AG04450 (cell line): Measurements from ENCODE around the gene SERP1. TPM values are rescaled to one million over a fixed set of nuclear protein-coding genes. Genes with fewer than 3 reads are reported as not detected.

Experiments
- CTCF ChIA-PET: fragments of 300-600, 350-600 bp; formaldehyde crosslinking; extraction: SDS; loops from one replicate; lab custom pipeline; 2022; ENCODE audit warnings: antibody characterized with exemption, inconsistent platforms; lab: Charles Lee
- POLR2A ChIA-PET: fragments of 350-600 bp; formaldehyde crosslinking; extraction: SDS; loops from one replicate; lab custom pipeline; 2021; ENCODE audit warnings: antibody characterized with exemption, inconsistent platforms; lab: Yijun Ruan, JAX
- DNase-seq: peaks from one replicate; pipeline ENCODE4 v3.0.0-alpha.2; 2011; ENCODE audit warnings: low read depth, low spot score
- H3K27ac ChIP-seq: one replicate; pipeline ENCODE4 v1.5.1; 2012; ENCODE audit warnings: low read depth, low read length, control low read depth
- H3K27me3 ChIP-seq: one replicate; pipeline ENCODE4 v1.6.0; 2012; ENCODE audit warnings: low read length; ENCODE audit not compliant: control insufficient read depth, insufficient read depth
- H3K4me3 ChIP-seq: 2 replicates; pipeline ENCODE4 v1.5.1; 2011; ENCODE audit warnings: mild to moderate bottlenecking, low read depth, low read length, control low read depth
- H3K9me3 ChIP-seq: 2 replicates; pipeline ENCODE4 v1.5.1; 2012; ENCODE audit warnings: low read length; ENCODE audit not compliant: control insufficient read depth, insufficient read depth
- polyA plus RNA-seq: library from polyadenylated mRNA; depleted of rRNA; stranded (reverse); fragments of >200 nt; gene quantifications from 2 replicates; pipeline ENCODE4 v1.2.3, GENCODE V29; 2011
- TF ChIP-seq, protein P1 (sequence below): IDR thresholded peaks from 2 replicates; pipeline ENCODE4 v1.5.1; 2011; ENCODE audit warnings: low read depth, low read length, control low read depth, inconsistent platforms

Gene SERP1
- polyA plus RNA-seq, 1 experiment = 114 TPM

DNA sequence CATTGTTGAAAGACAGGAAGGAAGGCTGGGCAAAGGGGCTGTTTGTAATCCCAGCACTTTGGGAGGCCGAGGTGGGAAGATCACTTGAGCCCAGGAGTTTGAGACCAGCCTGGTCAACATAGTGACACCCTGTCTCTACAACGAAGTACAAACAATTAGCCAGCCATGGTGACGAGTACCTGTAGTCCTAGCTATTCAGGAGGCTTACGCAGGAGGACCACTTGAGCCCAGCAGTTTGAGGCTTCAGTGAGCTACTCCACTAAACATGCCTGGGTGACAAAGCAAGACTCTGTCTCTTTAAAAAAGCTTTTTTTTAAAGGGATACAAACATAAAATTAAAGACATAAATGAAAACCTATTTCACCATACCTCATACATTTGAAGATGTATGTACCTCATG, 11.1 kb downstream of the SERP1 start:
- DNase-seq = no peak
- no peak overlapping the region for H3K27ac ChIP-seq
- TF ChIP-seq, protein P1, sequence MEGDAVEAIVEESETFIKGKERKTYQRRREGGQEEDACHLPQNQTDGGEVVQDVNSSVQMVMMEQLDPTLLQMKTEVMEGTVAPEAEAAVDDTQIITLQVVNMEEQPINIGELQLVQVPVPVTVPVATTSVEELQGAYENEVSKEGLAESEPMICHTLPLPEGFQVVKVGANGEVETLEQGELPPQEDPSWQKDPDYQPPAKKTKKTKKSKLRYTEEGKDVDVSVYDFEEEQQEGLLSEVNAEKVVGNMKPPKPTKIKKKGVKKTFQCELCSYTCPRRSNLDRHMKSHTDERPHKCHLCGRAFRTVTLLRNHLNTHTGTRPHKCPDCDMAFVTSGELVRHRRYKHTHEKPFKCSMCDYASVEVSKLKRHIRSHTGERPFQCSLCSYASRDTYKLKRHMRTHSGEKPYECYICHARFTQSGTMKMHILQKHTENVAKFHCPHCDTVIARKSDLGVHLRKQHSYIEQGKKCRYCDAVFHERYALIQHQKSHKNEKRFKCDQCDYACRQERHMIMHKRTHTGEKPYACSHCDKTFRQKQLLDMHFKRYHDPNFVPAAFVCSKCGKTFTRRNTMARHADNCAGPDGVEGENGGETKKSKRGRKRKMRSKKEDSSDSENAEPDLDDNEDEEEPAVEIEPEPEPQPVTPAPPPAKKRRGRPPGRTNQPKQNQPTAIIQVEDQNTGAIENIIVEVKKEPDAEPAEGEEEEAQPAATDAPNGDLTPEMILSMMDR = no peak
- POLR2A ChIA-PET = no interaction called here
- CTCF ChIA-PET = interaction anchor here (1.4 kb wide), 1 partner anchor 67 kb away, joined by 4 read pairs; the partner anchor contains the start of gene SELENOT
- H3K4me3 ChIP-seq = no peak overlapping the region
- no peaks in the 10 kb centered on the region for H3K27me3 ChIP-seq
- no peaks in the 10 kb centered on the region for H3K9me3 ChIP-seq

DNA sequence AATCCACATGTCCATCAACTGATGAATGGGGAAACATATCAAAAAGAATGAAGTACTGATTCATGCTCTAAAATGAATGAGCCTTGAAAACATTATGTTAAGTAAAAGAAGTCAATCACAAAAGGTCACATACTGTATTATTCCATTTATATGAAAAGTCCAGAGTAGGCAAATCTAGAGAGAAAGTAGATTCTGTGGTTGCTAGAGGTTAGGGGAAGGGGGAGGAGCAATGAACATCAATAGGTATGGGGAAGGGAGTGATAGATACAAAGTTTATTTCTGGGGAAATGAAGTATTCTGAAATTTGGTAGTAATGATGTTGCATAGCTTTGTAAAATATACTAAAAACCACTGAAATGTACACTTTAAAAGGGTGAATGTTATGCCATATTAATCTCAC, 14.5 kb downstream of the SERP1 start:
- Histone ChIP-seq H3K27ac (no peak overlapping the region), H3K27me3 (no peaks in the 10 kb centered on the region), H3K9me3 (no peaks in the 10 kb centered on the region), H3K4me3 (no peak overlapping the region)
- no peak for DNase-seq
- ChIA-PET POLR2A (no interaction called here), CTCF (no interaction called here)
- TF ChIP-seq, protein P1 = no peak

DNA sequence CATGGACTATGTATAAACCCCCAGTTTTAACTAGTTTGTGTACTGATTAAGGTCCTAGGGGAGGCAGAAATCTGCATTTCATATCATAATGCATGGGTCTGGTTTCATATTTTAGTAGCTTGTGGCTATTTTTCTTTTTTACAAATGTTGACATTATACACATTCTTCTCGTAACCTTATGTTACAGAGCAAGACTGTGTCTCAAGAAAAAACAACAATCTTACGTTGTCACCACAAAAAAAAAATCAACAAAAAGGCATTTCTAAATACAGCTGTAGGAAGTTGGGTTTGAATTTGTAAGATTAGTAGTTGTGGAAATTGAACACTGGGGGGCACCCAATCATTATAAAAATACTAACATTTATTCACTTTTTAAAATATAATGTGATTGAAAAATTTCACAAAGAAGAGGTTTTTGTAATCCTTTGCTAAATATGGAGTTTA, 17.9 kb downstream of the SERP1 start:
- H3K9me3 ChIP-seq = no peaks in the 10 kb centered on the region
- CTCF ChIA-PET = interaction anchor here (1.0 to 1.9 kb wide), 10 partner anchors 9 to 617 kb away, joined by 3 to 11 read pairs (median 4); partner anchors contain the start of genes EIF2A and SERP1
- no peak overlapping the region for H3K27ac ChIP-seq
- H3K27me3 ChIP-seq = no peaks in the 10 kb centered on the region
- POLR2A ChIA-PET = interaction anchor here (1.2 to 1.7 kb wide), 2 partner anchors 17 to 119 kb away, joined by 5 to 9 read pairs; partner anchors contain the start of genes EIF2A and SERP1
- DNase-seq = no peak
- TF ChIP-seq, protein P1 = peak; percentile 41
- H3K4me3 ChIP-seq = no peak overlapping the region

DNA sequence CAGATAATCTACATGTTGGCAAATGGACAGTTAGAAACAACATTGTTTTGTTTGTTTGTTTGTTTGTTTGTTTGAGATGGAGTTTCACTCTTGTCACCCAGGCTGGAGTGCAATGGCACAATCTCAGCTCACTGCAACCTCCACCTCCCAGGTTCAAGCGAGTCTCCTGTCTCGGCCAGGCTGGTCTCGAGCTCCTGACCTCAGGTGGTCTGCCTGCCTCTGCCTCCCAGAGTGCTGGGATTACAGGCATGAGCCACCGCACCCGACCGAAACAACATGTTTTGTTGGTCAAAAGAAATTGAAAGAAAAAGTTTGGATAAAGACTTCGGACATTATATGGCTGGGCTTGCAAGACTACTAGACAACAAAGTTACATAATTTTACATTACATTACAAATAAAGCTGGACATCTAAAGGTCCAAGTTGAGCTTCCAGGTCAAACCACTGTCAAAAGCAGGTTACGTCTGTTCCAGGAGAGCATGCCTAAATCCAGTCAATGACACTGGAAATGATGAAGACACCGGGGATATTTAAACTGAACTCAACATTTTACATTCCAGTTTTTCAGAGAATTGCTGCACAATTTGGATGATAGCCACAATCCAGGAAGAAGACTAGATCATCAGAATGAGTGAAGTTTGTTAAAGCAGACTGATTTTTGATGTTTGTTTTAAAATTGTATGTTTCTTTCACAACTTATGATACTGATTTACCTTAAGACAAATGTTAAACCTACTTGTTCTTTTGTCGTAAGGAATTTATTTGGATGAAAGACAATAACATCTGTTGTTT, 18.6 kb downstream of the SERP1 start:
- DNase-seq = no peak
- Histone ChIP-seq H3K9me3 (no peaks in the 10 kb centered on the region), H3K27me3 (no peaks in the 10 kb centered on the region), H3K27ac (no peak overlapping the region), H3K4me3 (no peak overlapping the region)
- CTCF ChIA-PET = interaction anchor here (1.0 to 1.9 kb wide), 8 partner anchors 10 to 591 kb away, joined by 3 to 11 read pairs (median 6); partner anchors contain the start of genes EIF2A and SERP1
- POLR2A ChIA-PET = interaction anchor here (1.2 to 1.7 kb wide), 2 partner anchors 18 to 119 kb away, joined by 5 to 9 read pairs; partner anchors contain the start of genes EIF2A and SERP1
- TF ChIP-seq, protein P1 = no peak

DNA sequence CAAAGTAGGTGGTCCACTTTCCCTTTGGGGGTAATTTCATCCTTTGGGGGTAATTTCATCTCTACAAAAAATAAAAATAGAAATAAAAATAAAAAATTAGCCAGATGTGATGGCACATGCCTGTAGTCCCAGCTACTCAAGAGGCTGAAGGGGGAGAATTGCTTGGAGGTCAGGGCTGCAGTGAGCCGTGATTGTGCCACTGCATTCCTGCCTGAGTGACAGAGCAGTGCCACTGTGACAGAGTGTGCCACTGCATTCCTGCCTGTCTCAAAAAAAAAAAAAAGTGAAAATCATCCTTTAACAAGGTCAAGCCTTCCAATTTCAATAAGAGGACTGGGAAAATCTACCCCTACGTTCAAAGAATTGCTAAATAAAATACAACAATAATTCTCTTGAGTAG, 22.8 kb downstream of the SERP1 start:
- Histone ChIP-seq H3K27ac (no peak overlapping the region), H3K4me3 (no peak overlapping the region), H3K27me3 (no peaks in the 10 kb centered on the region), H3K9me3 (no peaks in the 10 kb centered on the region)
- ChIA-PET CTCF (interaction anchor here (0.7 kb wide), 2 partner anchors 559 to 1084 kb away, joined by 3 read pairs; no protein-coding TSS in a partner anchor), POLR2A (no interaction called here)
- TF ChIP-seq, protein P1 = no peak
- DNase-seq = no peak
